ENCODE measurements around the gene PPIL1. TPM values are rescaled to one million over a fixed set of nuclear protein-coding genes. Genes with fewer than 3 reads are reported as not detected.

Gene PPIL1
- total and polyA plus RNA-seq, 2 of the 13 experiments (the other 11 are each of a cell fraction or from before 2014, with no cell fraction given) = 74.2 to 144 TPM

DNA sequence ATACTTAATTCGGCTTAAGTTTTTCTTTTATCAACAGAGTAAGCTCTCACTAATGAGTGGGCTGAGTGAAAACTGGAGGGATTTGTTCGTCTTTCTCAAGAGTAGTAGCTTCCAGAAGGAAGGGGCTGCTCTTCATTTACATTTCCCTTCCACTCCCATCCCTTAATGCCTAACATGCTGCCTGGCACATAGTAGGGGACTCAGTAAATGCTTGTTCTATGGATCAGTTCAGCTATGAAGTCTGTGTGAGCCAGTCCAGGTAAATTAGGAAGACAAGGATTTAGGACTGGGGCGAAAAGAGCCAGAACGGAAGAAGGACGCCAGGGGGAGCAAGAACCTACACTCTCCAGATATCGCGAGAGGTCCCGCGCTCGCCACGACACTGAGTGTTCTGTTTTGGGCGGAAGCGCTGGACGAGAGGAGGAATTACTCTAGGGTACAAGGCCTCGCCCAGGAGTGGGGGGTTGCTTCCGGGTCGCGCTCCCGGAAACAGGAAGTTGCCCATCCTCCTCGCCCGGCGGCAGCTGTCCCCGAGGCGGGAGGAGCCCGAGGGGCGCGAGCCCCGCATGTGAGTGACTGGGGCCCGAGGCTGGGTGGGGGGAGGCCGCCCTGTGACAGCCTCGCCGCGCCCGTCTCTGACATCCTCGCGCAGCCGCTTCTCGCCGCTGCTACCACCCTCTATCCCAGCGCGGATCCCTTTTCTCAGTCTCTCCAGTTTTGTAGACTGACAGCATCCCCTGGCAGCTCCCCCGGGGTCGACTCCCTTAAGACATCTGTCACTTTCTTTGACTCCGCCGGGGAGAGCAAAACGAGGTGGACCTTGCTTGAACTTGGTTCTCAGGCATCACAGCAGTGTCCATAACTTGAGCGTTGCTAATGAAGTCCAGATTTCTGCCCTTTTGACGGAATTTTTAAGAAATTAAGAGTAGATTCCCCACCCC is 11.1 kb upstream of the PPIL1 start, which contains the start of gene C6orf89 (continued):
- 0 out of 2 replicates have a peak, but pooled peaks have one; percentile 74 for TF ChIP-seq ZFP1 (CRISPR knock-in tag; IDR thresholded peaks at IDR 0.05)
- peak; percentile 51; the same call in 1 of the 2 replicates for TF ChIP-seq RFXAP (CRISPR knock-in tag; IDR thresholded peaks at IDR 0.05; ENCODE audit: borderline replicate concordance)
- peak; percentile 97 for TF ChIP-seq FOXK1 (CRISPR knock-in tag; IDR thresholded peaks at IDR 0.05; ENCODE audit: borderline replicate concordance, low read depth)
- TF ChIP-seq, protein P1, sequence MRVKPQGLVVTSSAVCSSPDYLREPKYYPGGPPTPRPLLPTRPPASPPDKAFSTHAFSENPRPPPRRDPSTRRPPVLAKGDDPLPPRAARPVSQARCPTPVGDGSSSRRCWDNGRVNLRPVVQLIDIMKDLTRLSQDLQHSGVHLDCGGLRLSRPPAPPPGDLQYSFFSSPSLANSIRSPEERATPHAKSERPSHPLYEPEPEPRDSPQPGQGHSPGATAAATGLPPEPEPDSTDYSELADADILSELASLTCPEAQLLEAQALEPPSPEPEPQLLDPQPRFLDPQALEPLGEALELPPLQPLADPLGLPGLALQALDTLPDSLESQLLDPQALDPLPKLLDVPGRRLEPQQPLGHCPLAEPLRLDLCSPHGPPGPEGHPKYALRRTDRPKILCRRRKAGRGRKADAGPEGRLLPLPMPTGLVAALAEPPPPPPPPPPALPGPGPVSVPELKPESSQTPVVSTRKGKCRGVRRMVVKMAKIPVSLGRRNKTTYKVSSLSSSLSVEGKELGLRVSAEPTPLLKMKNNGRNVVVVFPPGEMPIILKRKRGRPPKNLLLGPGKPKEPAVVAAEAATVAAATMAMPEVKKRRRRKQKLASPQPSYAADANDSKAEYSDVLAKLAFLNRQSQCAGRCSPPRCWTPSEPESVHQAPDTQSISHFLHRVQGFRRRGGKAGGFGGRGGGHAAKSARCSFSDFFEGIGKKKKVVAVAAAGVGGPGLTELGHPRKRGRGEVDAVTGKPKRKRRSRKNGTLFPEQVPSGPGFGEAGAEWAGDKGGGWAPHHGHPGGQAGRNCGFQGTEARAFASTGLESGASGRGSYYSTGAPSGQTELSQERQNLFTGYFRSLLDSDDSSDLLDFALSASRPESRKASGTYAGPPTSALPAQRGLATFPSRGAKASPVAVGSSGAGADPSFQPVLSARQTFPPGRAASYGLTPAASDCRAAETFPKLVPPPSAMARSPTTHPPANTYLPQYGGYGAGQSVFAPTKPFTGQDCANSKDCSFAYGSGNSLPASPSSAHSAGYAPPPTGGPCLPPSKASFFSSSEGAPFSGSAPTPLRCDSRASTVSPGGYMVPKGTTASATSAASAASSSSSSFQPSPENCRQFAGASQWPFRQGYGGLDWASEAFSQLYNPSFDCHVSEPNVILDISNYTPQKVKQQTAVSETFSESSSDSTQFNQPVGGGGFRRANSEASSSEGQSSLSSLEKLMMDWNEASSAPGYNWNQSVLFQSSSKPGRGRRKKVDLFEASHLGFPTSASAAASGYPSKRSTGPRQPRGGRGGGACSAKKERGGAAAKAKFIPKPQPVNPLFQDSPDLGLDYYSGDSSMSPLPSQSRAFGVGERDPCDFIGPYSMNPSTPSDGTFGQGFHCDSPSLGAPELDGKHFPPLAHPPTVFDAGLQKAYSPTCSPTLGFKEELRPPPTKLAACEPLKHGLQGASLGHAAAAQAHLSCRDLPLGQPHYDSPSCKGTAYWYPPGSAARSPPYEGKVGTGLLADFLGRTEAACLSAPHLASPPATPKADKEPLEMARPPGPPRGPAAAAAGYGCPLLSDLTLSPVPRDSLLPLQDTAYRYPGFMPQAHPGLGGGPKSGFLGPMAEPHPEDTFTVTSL (CRISPR knock-in tag; IDR thresholded peaks at IDR 0.05; ENCODE audit: borderline replicate concordance) = peak; percentile 41; the same call in 1 of the 2 replicates
- TF ChIP-seq, protein P2, sequence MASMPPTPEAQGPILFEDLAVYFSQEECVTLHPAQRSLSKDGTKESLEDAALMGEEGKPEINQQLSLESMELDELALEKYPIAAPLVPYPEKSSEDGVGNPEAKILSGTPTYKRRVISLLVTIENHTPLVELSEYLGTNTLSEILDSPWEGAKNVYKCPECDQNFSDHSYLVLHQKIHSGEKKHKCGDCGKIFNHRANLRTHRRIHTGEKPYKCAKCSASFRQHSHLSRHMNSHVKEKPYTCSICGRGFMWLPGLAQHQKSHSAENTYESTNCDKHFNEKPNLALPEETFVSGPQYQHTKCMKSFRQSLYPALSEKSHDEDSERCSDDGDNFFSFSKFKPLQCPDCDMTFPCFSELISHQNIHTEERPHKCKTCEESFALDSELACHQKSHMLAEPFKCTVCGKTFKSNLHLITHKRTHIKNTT (CRISPR knock-in tag; IDR thresholded peaks at IDR 0.05) = no peak
- TF ChIP-seq KAT7 (CRISPR knock-in tag; IDR thresholded peaks at IDR 0.05; ENCODE audit: borderline replicate concordance) = peak; percentile 97
- 0 out of 2 replicates have a peak, but pooled peaks have one; percentile 60 for TF ChIP-seq ZMYM2 (CRISPR knock-in tag; IDR thresholded peaks at IDR 0.05)
- no peak for TF ChIP-seq TCF7L2 (IDR thresholded peaks at IDR 0.05; ENCODE audit: low read depth, low read length)
- TF ChIP-seq, protein P3, sequence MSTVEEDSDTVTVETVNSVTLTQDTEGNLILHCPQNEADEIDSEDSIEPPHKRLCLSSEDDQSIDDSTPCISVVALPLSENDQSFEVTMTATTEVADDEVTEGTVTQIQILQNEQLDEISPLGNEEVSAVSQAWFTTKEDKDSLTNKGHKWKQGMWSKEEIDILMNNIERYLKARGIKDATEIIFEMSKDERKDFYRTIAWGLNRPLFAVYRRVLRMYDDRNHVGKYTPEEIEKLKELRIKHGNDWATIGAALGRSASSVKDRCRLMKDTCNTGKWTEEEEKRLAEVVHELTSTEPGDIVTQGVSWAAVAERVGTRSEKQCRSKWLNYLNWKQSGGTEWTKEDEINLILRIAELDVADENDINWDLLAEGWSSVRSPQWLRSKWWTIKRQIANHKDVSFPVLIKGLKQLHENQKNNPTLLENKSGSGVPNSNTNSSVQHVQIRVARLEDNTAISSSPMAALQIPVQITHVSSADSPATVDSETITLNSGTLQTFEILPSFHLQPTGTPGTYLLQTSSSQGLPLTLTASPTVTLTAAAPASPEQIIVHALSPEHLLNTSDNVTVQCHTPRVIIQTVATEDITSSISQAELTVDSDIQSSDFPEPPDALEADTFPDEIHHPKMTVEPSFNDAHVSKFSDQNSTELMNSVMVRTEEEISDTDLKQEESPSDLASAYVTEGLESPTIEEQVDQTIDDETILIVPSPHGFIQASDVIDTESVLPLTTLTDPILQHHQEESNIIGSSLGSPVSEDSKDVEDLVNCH (CRISPR knock-in tag; IDR thresholded peaks at IDR 0.05) = 0 out of 2 replicates have a peak, but pooled peaks have one; percentile 28
- peak in 1 of 2 experiments; percentile 19; a peak in 1 of 4 replicates for TF ChIP-seq NR2F1 (CRISPR knock-in tag; IDR thresholded peaks at IDR 0.05)
- TF ChIP-seq, protein P4, sequence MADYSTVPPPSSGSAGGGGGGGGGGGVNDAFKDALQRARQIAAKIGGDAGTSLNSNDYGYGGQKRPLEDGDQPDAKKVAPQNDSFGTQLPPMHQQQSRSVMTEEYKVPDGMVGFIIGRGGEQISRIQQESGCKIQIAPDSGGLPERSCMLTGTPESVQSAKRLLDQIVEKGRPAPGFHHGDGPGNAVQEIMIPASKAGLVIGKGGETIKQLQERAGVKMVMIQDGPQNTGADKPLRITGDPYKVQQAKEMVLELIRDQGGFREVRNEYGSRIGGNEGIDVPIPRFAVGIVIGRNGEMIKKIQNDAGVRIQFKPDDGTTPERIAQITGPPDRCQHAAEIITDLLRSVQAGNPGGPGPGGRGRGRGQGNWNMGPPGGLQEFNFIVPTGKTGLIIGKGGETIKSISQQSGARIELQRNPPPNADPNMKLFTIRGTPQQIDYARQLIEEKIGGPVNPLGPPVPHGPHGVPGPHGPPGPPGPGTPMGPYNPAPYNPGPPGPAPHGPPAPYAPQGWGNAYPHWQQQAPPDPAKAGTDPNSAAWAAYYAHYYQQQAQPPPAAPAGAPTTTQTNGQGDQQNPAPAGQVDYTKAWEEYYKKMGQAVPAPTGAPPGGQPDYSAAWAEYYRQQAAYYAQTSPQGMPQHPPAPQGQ (CRISPR knock-in tag; IDR thresholded peaks at IDR 0.05; ENCODE audit: borderline replicate concordance) = no peak
- no peak for TF ChIP-seq ZFP62 (CRISPR knock-in tag; IDR thresholded peaks at IDR 0.05)
- TF ChIP-seq HCFC1 (IDR thresholded peaks at IDR 0.05; ENCODE audit: low read depth, low read length) = peak; percentile 79

Data from HepG2 (cell line).